ENCODE measurements around the gene FIGLA.
"Not testable (repeated sequence)": the region's sequence is repeated elsewhere in the genome, so short reads cannot be mapped to it uniquely, and the experiment has no call there.

DNA sequence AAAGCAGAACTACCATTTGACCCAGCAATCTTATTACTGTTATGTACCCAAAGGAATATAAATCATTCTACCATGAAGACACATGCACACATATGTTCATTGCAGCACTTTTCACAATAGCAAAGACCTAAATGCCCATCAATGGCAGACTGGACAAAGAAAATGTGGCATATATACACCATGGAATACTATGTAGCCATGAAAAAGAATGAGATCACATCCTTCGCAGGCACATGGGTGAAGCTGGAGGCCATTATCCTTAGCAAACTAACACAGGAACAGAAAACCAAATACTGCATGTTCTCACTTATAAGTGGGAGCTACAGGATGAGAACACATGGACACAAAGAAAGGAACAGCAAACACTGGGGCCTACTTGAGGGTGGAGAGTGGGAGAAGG lies 51.0 kb downstream of the FIGLA start:
- TF ChIP-seq, protein P1, sequence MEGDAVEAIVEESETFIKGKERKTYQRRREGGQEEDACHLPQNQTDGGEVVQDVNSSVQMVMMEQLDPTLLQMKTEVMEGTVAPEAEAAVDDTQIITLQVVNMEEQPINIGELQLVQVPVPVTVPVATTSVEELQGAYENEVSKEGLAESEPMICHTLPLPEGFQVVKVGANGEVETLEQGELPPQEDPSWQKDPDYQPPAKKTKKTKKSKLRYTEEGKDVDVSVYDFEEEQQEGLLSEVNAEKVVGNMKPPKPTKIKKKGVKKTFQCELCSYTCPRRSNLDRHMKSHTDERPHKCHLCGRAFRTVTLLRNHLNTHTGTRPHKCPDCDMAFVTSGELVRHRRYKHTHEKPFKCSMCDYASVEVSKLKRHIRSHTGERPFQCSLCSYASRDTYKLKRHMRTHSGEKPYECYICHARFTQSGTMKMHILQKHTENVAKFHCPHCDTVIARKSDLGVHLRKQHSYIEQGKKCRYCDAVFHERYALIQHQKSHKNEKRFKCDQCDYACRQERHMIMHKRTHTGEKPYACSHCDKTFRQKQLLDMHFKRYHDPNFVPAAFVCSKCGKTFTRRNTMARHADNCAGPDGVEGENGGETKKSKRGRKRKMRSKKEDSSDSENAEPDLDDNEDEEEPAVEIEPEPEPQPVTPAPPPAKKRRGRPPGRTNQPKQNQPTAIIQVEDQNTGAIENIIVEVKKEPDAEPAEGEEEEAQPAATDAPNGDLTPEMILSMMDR (IDR thresholded peaks at IDR 0.05): not testable (repeated sequence)
- not testable (repeated sequence) for TF ChIP-seq POLR2AphosphoS5 (IDR thresholded peaks at IDR 0.05)
